DND-41 (cell line): ENCODE data around the gene MOB3C.
A peak's percentile ranks its signal among the peaks of the same experiment; 100 is the strongest.

ENCODE experiments used
- ATAC-seq: fragments of 200-7000 bp; cut with Tn5 transposase; 3 replicates; pipeline ENCODE4 v1.9.1; 2021; ENCODE audit warnings: low read depth; ENCODE audit not compliant: insufficient read depth
- DNase-seq: peaks from one replicate; pipeline ENCODE4 v3.0.0-alpha.2; 2020
- H2AFZ ChIP-seq: 2 replicates; pipeline ENCODE4 v1.6.0; 2012; ENCODE audit warnings: low read depth, low read length
- H3K27ac ChIP-seq: 2 replicates; pipeline ENCODE4 v1.5.1; 2012; ENCODE audit warnings: low read length, inconsistent platforms
- H3K27me3 ChIP-seq: fragments of 200-600 bp; sonication (generic); 2 replicates; pipeline ENCODE4 v1.6.0; 2012; ENCODE audit warnings: low read length, mild to moderate bottlenecking, inconsistent platforms; ENCODE audit not compliant: insufficient read depth, poor library complexity
- H3K36me3 ChIP-seq: 2 replicates; pipeline ENCODE4 v1.5.1; 2012; ENCODE audit warnings: low read length, inconsistent platforms; ENCODE audit not compliant: insufficient read depth
- H3K4me1 ChIP-seq: 2 replicates; pipeline ENCODE4 v1.5.1; 2012; ENCODE audit warnings: mild to moderate bottlenecking, low read length; ENCODE audit not compliant: insufficient read depth
- H3K4me2 ChIP-seq: 2 replicates; pipeline ENCODE4 v1.6.0; 2012; ENCODE audit warnings: mild to moderate bottlenecking, moderate library complexity, low read length, inconsistent platforms; ENCODE audit not compliant: insufficient read depth
- H3K4me3 ChIP-seq, 2 experiments: fragments of 200-600 bp in 1 of 2; shearing (Covaris generic) in 1 of 2; 2 replicates each; pipeline ENCODE4 v1.5.1; 2012 to 2016; ENCODE audit warnings: inconsistent platforms in 2 of 2, low read length in 2 of 2, mild to moderate bottlenecking in 2 of 2, low read depth in 1 of 2, moderate library complexity in 1 of 2
- H3K79me2 ChIP-seq: 2 replicates; pipeline ENCODE4 v1.6.0; 2012; ENCODE audit warnings: low read length, inconsistent platforms; ENCODE audit not compliant: insufficient read depth
- H3K9ac ChIP-seq: 2 replicates; pipeline ENCODE4 v1.6.0; 2012; ENCODE audit warnings: low read depth, mild to moderate bottlenecking, inconsistent platforms, low read length, moderate library complexity
- H3K9me3 ChIP-seq: 2 replicates; pipeline ENCODE4 v1.5.1; 2012; ENCODE audit warnings: low read length, moderate library complexity, mild to moderate bottlenecking, inconsistent platforms; ENCODE audit not compliant: insufficient read depth, severe bottlenecking
- H4K20me1 ChIP-seq: 2 replicates; pipeline ENCODE4 v1.6.0; 2012; ENCODE audit warnings: low read length; ENCODE audit not compliant: insufficient read depth
- CTCF ChIP-seq: IDR thresholded peaks from 2 replicates; pipeline ENCODE4 v1.5.1; 2012; ENCODE audit warnings: borderline replicate concordance, low read length, moderate library complexity, mild to moderate bottlenecking; ENCODE audit not compliant: poor library complexity, severe bottlenecking; ENCODE audit errors: extremely low read depth
- EZH2 ChIP-seq: IDR thresholded peaks from 3 replicates; pipeline ENCODE4 v1.6.1; 2012; ENCODE audit warnings: borderline replicate concordance, low read depth, mild to moderate bottlenecking, moderate library complexity, low read length, inconsistent platforms; ENCODE audit not compliant: severe bottlenecking

MOB3C gene

GRCh38 chr1:46605232-46605631 is 11.4 kb downstream of the MOB3C start:
- H3K9ac ChIP-seq: peak overlapping the region; percentile 66; the same call in 1 of the 2 replicates
- no peak overlapping the region for H2AFZ ChIP-seq
- peak; percentile 50 for ATAC-seq
- peaks cover 4% of the 10 kb centered on the region; the same call in 1 of the 2 replicates for H3K79me2 ChIP-seq
- H3K4me3 ChIP-seq: peak overlapping the region in 1 of 2 experiments; percentile 82; a peak in 2 of 4 replicates
- TF ChIP-seq EZH2 (no peak), CTCF (no peak)
- peaks cover 28% of the 10 kb centered on the region for H3K4me1 ChIP-seq
- no peaks in the 10 kb centered on the region for H4K20me1 ChIP-seq
- no peaks in the 10 kb centered on the region for H3K9me3 ChIP-seq
- peak; percentile 50 for DNase-seq
- no peaks in the 10 kb centered on the region for H3K27me3 ChIP-seq
- 0 out of 2 replicates have a peak, but pooled peaks cover 3% of the 10 kb centered on the region for H3K36me3 ChIP-seq
- peak overlapping the region; percentile 88 for H3K4me2 ChIP-seq
- no peak overlapping the region; the same call in none of the 2 replicates for H3K27ac ChIP-seq

- DNase-seq (peak; percentile 98), ATAC-seq (peak; percentile 91)
- no peaks in the 10 kb centered on the region for H4K20me1 ChIP-seq
- peak within 1 kb of the TSS; percentile 64 for H3K27ac ChIP-seq
- no peaks in the 10 kb centered on the region for H3K27me3 ChIP-seq
- H3K9me3 ChIP-seq: no peaks in the 10 kb centered on the region
- peaks cover 4% of the 10 kb centered on the region; the same call in 1 of the 2 replicates for H3K79me2 ChIP-seq
- H2AFZ ChIP-seq: peak within 1 kb of the TSS; percentile 94
- H3K4me3 ChIP-seq: peak within 1 kb of the TSS; percentile 34 to 82
- H3K4me2 ChIP-seq: peak within 1 kb of the TSS; percentile 88
- peaks cover 28% of the 10 kb centered on the region for H3K4me1 ChIP-seq
- no peak for TF ChIP-seq EZH2
- TF ChIP-seq CTCF: peak; percentile 38
- 0 out of 2 replicates have a peak, but pooled peaks cover 1% of the 10 kb centered on the region for H3K36me3 ChIP-seq
- peak within 1 kb of the TSS; percentile 66 for H3K9ac ChIP-seq
Measured at GRCh38 chr1:46603858-46604549, 12.6 kb downstream of the MOB3C start, which contains the start of gene MKNK1. TSS of gene MKNK1 (minus strand) at chr1:46604268. CDS start at chr1:46583327, 20,941 bp downstream.

- TF ChIP-seq CTCF: no peak
- no peak for TF ChIP-seq EZH2
- Histone ChIP-seq H4K20me1 (no peaks in the 10 kb centered on the region), H2AFZ (peak overlapping the region; percentile 94), H3K9me3 (no peaks in the 10 kb centered on the region), H3K4me1 (peaks cover 28% of the 10 kb centered on the region), H3K36me3 (no peaks in the 10 kb centered on the region), H3K9ac (peak overlapping the region; percentile 66), H3K27me3 (no peaks in the 10 kb centered on the region), H3K79me2 (peaks cover 4% of the 10 kb centered on the region; the same call in 1 of the 2 replicates), H3K4me3 (peak overlapping the region; percentile 34 to 82; a peak in 3 of 4 replicates), H3K27ac (no peak overlapping the region), H3K4me2 (peak overlapping the region; percentile 88)
- ATAC-seq (peak; percentile 9; the same call in 2 of the 3 replicates), DNase-seq (no peak)
Measured at GRCh38 chr1:46603481-46603857, 13.1 kb downstream of the MOB3C start.
